Astrocyte of the cerebellum (primary cell): ENCODE data around the gene ZBTB38.

Source experiments
- DNase-seq: peaks from one replicate; pipeline ENCODE4 v3.0.0-alpha.2; 2011; ENCODE audit warnings: low read depth
- H3K4me3 ChIP-seq: 2 replicates; pipeline ENCODE4 v1.5.1; 2011; ENCODE audit warnings: mild to moderate bottlenecking, low read depth, low read length, moderate library complexity
- in situ Hi-C: cut with HindIII; loops from 2 replicates; pipeline ENCODE4 v1.10.0; 2017; ENCODE audit warnings: low sequenced_read_pairs
- TF ChIP-seq, protein P1 (sequence below): IDR thresholded peaks from 2 replicates; pipeline ENCODE4 v1.5.1; 2012; ENCODE audit warnings: low read length, low read depth, moderate library complexity, mild to moderate bottlenecking; ENCODE audit errors: missing control alignments

Gene ZBTB38, protein sequence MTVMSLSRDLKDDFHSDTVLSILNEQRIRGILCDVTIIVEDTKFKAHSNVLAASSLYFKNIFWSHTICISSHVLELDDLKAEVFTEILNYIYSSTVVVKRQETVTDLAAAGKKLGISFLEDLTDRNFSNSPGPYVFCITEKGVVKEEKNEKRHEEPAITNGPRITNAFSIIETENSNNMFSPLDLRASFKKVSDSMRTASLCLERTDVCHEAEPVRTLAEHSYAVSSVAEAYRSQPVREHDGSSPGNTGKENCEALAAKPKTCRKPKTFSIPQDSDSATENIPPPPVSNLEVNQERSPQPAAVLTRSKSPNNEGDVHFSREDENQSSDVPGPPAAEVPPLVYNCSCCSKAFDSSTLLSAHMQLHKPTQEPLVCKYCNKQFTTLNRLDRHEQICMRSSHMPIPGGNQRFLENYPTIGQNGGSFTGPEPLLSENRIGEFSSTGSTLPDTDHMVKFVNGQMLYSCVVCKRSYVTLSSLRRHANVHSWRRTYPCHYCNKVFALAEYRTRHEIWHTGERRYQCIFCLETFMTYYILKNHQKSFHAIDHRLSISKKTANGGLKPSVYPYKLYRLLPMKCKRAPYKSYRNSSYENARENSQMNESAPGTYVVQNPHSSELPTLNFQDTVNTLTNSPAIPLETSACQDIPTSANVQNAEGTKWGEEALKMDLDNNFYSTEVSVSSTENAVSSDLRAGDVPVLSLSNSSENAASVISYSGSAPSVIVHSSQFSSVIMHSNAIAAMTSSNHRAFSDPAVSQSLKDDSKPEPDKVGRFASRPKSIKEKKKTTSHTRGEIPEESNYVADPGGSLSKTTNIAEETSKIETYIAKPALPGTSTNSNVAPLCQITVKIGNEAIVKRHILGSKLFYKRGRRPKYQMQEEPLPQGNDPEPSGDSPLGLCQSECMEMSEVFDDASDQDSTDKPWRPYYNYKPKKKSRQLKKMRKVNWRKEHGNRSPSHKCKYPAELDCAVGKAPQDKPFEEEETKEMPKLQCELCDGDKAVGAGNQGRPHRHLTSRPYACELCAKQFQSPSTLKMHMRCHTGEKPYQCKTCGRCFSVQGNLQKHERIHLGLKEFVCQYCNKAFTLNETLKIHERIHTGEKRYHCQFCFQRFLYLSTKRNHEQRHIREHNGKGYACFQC (N-terminal part only)

DNA sequence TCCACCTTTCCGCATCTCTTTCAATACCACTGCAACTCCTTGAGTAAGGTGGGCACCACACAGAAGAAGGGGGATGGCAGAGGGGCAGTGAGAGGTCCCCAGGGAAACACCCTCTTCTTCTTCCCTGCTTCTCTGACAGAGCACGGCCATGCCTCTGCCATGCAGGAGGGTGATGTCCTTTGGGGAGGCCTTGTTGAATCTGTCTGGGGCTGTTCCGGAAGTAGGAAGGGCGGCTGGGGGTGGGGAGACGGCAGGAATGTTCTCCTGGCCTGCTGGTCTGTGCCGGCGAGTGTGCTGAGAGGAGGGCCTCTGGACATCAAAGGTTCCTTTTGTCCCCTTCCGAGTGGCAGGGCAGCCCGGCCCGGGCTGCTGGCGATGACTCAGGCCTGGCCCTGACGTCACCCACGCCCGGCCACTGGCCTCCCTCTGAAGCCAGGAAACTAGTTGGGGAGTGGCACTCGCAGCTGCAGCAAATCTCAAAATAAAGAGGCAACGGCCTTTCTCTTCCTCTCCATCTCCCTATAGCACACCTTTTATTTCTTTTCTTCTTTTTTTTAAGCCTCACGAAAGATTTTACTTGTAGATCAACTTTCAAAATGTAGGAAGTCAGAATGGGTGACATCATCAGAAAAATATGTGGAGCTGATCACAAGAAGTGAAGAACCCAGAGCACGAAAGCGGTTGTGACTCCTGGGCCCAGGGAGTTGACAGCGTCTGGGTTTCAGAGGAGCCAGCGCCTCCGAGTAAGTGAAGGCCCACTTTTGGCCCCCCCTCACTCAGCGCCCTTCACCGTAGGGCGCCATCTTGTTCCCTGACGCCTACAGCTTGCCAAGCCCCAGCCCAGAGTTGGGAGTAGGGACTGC is at the start of gene ZBTB38:
TSS of gene ZBTB38 (plus strand) at position 443 of the 863 bp plus-strand sequence. CDS start 73,885 bp downstream, outside the sequence.
- DNase-seq: peak; percentile 85

DNA sequence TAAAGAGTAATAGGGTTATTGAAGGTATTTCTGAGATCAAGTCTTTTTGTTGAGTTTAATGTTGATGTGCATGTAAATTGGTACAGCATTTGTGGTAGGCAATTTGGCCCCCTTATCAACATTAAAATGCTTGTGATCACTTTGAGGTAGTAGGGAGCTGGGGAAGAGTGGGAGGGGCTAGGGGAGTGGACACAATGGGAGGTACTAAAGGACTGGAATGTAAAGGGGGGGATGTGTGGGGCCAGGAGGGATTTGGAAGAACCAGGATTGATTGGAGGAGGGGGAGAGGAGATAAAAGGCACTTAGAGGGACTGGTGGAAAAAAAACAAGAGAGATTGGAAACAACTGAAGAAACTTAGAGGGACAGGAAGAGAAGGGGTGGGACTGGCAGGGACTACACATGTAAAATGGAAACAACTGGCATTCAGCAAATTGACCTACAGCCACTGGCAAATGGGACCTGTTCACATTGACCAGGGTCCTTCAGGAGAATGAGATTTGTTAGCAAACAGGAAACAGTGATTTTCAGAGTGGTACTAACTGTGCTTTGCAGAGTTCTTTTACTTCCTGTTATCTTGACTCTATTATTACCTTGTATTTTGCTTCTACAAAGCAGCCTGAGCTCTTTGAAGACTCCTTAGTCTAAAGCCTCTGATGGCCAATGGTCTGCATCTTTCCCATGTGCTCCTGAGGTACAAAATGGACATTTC is 47.8 kb upstream of the ZBTB38 start:
- TF ChIP-seq, protein P1, sequence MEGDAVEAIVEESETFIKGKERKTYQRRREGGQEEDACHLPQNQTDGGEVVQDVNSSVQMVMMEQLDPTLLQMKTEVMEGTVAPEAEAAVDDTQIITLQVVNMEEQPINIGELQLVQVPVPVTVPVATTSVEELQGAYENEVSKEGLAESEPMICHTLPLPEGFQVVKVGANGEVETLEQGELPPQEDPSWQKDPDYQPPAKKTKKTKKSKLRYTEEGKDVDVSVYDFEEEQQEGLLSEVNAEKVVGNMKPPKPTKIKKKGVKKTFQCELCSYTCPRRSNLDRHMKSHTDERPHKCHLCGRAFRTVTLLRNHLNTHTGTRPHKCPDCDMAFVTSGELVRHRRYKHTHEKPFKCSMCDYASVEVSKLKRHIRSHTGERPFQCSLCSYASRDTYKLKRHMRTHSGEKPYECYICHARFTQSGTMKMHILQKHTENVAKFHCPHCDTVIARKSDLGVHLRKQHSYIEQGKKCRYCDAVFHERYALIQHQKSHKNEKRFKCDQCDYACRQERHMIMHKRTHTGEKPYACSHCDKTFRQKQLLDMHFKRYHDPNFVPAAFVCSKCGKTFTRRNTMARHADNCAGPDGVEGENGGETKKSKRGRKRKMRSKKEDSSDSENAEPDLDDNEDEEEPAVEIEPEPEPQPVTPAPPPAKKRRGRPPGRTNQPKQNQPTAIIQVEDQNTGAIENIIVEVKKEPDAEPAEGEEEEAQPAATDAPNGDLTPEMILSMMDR: no peak
- no peak overlapping the region for H3K4me3 ChIP-seq
- in situ Hi-C loops: no loop called here
- no peak for DNase-seq

More for the DNA sequence above, at the start of gene ZBTB38:
- H3K4me3 ChIP-seq: peak within 1 kb of the TSS; percentile 0
- TF ChIP-seq, protein P1: no peak
- in situ Hi-C loops: no loop called here

DNA sequence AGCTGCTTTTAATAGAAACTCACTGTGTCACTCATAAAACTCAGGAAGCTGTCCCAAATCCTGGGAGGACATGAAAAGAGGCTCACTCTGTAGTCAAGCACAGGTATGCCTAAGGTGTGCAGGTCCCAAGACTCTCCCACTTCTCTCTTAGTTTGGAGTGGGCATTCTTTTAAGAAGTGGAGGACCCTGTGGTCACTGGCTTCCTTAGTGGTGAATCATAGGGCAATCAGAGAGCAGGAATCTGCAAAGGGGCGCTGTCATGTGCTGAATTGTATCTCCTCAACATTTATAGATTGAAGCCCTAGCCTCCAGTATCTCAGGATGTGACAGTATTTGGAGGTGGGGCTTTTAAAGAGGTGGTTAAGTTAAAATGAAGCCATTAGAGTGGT is 47.2 kb upstream of the ZBTB38 start:
- TF ChIP-seq, protein P1: no peak
- in situ Hi-C loops: no loop called here
- no peak overlapping the region for H3K4me3 ChIP-seq

DNA sequence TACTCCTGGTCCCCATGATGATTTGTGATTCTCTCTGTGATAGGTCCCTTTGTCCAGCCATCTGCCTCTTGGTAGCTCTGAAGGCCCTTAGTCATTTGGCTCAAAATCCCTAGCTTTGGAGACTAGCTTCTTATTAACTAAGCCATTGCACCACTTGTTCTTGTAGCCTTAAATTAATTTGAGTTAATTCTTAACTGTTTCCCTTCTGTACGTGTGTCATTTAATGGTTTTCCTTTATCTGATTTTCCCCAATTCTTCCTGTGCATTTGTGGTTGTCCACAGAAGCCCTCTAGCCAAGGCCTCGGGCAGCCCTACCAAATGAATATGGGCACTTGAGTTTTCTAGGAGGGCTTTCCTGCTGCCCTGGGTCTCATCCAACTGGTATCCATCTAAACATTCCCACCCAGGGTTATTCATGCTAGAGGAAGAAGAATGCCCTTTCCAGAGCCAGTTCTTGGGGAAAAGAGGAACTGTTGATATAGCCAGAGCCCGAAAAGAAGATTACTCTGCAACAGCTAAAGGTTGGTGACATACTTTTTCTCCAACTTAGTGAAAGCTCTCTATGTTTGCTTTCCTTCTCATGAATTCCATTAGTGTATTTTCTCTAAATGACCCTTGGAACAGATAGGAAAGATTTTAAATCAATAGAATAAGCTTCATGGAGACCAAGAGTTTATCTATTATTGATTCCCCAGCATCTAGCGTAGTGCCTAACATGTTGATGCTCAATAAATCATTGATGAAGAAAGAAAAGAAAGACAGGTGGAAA is 44.2 kb upstream of the ZBTB38 start:
- H3K4me3 ChIP-seq: no peak overlapping the region
- TF ChIP-seq, protein P1: no peak
- in situ Hi-C loops: no loop called here
- DNase-seq: no peak

More for the DNA sequence above, 47.2 kb upstream of the ZBTB38 start:
- no peak for DNase-seq

DNA sequence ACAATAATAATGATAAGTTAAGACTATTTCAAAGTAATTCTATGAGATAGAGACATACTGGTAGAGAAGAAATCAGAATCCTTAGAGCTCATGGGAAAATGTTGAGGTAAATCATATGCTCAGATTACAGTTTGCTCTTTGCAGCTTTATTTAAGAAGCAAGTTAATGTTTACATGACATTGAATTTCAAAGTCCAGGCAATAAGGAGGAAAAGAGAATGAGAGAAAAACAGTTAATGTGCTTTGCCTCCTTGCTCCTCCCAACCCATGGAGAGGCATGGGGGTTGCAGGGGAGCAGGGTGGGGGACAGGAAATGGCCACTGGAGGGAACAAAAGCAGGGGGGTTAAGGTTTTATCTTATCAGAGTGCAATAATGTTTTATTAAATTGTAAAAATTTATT is 42.2 kb upstream of the ZBTB38 start:
- TF ChIP-seq, protein P1: no peak
- in situ Hi-C loops: no loop called here
- no peak for DNase-seq
- H3K4me3 ChIP-seq: no peak overlapping the region
